ENCODE data around the gene IL1RAPL2. TPM values are rescaled to one million over a fixed set of nuclear protein-coding genes. Genes with fewer than 3 reads are reported as not detected.

Gene IL1RAPL2
- total and polyA plus RNA-seq, 2 of the 8 experiments (the other 6 are each of a cell fraction or from before 2014, with no cell fraction given), result 0.20 to 1.3 TPM

GRCh38 chrX:104707572-104707971, 141.6 kb downstream of the IL1RAPL2 start (continued):
- TF ChIP-seq, protein P1, sequence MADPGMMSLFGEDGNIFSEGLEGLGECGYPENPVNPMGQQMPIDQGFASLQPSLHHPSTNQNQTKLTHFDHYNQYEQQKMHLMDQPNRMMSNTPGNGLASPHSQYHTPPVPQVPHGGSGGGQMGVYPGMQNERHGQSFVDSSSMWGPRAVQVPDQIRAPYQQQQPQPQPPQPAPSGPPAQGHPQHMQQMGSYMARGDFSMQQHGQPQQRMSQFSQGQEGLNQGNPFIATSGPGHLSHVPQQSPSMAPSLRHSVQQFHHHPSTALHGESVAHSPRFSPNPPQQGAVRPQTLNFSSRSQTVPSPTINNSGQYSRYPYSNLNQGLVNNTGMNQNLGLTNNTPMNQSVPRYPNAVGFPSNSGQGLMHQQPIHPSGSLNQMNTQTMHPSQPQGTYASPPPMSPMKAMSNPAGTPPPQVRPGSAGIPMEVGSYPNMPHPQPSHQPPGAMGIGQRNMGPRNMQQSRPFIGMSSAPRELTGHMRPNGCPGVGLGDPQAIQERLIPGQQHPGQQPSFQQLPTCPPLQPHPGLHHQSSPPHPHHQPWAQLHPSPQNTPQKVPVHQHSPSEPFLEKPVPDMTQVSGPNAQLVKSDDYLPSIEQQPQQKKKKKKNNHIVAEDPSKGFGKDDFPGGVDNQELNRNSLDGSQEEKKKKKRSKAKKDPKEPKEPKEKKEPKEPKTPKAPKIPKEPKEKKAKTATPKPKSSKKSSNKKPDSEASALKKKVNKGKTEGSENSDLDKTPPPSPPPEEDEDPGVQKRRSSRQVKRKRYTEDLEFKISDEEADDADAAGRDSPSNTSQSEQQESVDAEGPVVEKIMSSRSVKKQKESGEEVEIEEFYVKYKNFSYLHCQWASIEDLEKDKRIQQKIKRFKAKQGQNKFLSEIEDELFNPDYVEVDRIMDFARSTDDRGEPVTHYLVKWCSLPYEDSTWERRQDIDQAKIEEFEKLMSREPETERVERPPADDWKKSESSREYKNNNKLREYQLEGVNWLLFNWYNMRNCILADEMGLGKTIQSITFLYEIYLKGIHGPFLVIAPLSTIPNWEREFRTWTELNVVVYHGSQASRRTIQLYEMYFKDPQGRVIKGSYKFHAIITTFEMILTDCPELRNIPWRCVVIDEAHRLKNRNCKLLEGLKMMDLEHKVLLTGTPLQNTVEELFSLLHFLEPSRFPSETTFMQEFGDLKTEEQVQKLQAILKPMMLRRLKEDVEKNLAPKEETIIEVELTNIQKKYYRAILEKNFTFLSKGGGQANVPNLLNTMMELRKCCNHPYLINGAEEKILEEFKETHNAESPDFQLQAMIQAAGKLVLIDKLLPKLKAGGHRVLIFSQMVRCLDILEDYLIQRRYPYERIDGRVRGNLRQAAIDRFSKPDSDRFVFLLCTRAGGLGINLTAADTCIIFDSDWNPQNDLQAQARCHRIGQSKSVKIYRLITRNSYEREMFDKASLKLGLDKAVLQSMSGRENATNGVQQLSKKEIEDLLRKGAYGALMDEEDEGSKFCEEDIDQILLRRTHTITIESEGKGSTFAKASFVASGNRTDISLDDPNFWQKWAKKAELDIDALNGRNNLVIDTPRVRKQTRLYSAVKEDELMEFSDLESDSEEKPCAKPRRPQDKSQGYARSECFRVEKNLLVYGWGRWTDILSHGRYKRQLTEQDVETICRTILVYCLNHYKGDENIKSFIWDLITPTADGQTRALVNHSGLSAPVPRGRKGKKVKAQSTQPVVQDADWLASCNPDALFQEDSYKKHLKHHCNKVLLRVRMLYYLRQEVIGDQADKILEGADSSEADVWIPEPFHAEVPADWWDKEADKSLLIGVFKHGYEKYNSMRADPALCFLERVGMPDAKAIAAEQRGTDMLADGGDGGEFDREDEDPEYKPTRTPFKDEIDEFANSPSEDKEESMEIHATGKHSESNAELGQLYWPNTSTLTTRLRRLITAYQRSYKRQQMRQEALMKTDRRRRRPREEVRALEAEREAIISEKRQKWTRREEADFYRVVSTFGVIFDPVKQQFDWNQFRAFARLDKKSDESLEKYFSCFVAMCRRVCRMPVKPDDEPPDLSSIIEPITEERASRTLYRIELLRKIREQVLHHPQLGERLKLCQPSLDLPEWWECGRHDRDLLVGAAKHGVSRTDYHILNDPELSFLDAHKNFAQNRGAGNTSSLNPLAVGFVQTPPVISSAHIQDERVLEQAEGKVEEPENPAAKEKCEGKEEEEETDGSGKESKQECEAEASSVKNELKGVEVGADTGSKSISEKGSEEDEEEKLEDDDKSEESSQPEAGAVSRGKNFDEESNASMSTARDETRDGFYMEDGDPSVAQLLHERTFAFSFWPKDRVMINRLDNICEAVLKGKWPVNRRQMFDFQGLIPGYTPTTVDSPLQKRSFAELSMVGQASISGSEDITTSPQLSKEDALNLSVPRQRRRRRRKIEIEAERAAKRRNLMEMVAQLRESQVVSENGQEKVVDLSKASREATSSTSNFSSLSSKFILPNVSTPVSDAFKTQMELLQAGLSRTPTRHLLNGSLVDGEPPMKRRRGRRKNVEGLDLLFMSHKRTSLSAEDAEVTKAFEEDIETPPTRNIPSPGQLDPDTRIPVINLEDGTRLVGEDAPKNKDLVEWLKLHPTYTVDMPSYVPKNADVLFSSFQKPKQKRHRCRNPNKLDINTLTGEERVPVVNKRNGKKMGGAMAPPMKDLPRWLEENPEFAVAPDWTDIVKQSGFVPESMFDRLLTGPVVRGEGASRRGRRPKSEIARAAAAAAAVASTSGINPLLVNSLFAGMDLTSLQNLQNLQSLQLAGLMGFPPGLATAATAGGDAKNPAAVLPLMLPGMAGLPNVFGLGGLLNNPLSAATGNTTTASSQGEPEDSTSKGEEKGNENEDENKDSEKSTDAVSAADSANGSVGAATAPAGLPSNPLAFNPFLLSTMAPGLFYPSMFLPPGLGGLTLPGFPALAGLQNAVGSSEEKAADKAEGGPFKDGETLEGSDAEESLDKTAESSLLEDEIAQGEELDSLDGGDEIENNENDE (IDR thresholded peaks at IDR 0.05; ENCODE audit: insufficient replicate concordance, low read length), result no peak
- no peak for TF ChIP-seq HDAC6 (IDR thresholded peaks at IDR 0.05; ENCODE audit: low read depth, low read length)
- TF ChIP-seq MAFK (IDR thresholded peaks at IDR 0.05; ENCODE audit: low read depth, low read length), result no peak
- TF ChIP-seq FOSL1 (IDR thresholded peaks at IDR 0.05; ENCODE audit: insufficient read depth, low read depth, low read length), result no peak
- no peak for TF ChIP-seq CHD2 (IDR thresholded peaks at IDR 0.05; ENCODE audit: low read length)
- no peak for TF ChIP-seq SP1 (IDR thresholded peaks at IDR 0.05; ENCODE audit: low read depth, low read length)
- no peak for TF ChIP-seq MAX (IDR thresholded peaks at IDR 0.05)

All from H1 (cell line).